ENCODE data around the gene AFF1.

DNA sequence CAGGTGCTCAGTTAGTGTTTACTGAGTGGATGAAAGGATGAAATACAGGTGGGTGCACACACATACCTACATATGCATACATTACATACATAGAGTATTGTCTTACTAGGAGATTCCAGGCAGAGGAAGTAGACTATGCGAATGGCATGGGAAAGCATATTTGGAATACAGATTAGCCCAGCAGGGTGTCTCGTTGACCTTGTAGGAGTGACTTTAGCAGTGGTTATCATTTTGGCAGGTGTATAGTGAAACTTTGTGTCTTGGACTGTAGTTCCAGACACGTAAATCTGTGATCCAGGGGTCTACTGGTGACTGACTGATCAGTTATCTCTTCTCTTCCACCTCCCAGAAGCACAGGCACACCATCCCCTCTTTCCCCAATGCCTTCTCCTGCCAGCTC lies 199.3 kb downstream of the AFF1 start:
- TF ChIP-seq, protein P1, sequence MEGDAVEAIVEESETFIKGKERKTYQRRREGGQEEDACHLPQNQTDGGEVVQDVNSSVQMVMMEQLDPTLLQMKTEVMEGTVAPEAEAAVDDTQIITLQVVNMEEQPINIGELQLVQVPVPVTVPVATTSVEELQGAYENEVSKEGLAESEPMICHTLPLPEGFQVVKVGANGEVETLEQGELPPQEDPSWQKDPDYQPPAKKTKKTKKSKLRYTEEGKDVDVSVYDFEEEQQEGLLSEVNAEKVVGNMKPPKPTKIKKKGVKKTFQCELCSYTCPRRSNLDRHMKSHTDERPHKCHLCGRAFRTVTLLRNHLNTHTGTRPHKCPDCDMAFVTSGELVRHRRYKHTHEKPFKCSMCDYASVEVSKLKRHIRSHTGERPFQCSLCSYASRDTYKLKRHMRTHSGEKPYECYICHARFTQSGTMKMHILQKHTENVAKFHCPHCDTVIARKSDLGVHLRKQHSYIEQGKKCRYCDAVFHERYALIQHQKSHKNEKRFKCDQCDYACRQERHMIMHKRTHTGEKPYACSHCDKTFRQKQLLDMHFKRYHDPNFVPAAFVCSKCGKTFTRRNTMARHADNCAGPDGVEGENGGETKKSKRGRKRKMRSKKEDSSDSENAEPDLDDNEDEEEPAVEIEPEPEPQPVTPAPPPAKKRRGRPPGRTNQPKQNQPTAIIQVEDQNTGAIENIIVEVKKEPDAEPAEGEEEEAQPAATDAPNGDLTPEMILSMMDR (IDR thresholded peaks at IDR 0.05; ENCODE audit: poor library complexity), result no peak
- no peak for TF ChIP-seq EZH2 (IDR thresholded peaks at IDR 0.05; ENCODE audit: borderline replicate concordance)
